GM10847 (cell line): ENCODE measurements around the gene CATSPERB.

Experiments used
- POLR2A ChIP-seq: IDR thresholded peaks from 2 replicates; pipeline ENCODE4 v1.6.1; 2011; ENCODE audit not compliant: insufficient read length; ENCODE audit errors: extremely low read depth

The CATSPERB gene

DNA sequence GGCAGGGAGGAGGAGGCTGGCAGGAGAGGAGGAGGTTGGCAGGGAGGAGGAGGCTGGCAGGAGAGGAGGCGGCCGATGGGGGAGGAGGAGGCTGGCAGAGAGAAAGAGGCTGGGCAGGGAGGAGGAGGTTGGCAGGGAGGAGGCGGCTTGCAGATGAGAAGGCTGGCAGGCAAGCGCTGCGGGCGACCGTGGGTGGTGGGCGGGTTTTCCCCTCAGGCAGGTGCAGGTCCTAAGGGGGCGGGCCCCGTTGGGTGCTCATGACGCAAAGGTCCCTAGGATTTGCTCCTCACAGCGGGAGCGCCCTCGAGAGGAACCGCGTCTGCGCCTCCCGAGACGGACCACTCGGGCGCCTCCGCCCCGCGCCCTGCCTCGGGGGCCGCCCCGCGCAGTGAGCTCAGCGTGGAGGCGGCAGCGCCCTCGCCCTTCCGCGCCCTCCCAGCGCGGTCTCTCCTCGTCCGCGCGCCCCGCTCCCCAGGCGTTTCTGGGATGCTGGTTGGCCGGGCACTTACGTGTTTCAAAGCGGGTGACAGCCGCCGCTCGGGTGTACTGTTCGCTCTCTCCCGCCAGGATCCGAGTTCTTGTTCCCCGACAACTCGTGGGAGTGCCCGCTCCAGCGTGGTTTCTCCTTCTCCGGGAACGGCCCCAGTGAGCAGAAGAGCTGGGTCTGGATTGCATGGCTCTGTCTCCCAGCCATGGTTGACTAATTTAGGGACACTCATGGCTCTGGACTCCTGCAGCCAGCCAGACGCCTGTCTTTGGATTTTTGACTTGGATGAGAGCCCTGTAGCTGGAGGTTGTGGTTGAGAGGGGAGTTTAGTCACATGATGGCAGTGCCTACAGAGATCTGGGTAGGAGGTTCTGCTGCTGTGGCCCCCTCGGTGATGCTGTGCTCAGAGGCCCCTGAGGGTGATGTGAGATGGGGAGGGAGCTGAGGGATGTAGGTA lies 157.7 kb downstream of the CATSPERB start:
- TF ChIP-seq POLR2A, result no peak

DNA sequence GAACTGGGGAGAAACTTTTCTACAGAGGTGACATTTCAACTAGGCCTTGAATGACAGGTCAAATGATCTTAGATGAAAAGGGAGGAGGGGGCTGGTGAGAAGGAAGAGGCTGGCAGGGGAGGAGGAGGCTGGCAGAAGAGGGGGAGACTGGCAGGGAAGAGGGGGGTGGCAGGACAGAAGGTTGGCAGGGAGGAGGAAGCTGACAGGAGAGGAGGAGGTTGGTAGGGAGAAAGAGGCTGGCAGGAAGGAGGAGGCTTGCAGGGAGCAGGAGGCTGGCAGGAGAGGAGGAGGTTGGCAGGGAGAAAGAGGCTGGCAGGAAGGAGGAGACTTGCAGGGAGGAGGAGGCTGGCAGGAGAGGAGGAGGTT lies 158.4 kb downstream of the CATSPERB start:
- TF ChIP-seq POLR2A, result no peak

DNA sequence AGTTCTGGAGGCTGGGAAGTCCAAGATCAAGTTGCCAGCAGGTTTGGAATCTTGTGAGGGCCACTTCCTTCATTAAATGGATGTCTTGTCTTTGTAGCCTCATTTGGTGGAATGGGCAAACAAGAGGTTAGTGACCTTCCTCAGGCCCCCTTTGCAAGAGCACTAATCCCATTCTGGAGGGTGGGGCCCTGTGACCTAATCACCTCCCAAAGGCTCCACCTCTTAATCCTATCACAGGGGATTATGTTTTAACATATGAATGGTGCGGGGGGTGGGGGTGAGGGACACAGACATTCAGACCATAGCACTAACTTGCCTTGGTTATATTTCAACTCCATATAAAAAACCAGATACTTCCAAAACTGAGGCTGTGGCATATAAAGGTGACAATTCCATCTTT lies 161.9 kb downstream of the CATSPERB start:
- no peak for TF ChIP-seq POLR2A

DNA sequence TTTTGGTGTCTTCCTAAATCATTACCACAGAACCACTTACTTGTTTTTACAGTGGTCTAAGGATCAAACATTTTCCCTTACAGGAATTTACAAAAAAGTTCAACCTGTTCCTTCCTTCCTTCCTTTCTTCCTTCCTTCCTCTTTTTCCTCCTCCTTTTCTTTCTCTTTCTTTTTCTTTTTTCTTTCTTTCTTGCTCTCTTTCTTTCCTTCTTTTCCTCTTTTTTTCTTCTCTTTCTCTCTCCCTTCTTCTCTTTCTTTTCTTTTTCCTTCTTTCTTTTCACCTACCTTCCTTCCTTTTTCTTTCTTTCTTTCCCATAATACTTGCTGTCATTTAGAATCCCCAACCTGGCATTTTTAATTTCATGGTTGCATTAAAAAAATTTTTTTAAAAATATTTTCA lies 162.6 kb downstream of the CATSPERB start:
- TF ChIP-seq POLR2A, result no peak

DNA sequence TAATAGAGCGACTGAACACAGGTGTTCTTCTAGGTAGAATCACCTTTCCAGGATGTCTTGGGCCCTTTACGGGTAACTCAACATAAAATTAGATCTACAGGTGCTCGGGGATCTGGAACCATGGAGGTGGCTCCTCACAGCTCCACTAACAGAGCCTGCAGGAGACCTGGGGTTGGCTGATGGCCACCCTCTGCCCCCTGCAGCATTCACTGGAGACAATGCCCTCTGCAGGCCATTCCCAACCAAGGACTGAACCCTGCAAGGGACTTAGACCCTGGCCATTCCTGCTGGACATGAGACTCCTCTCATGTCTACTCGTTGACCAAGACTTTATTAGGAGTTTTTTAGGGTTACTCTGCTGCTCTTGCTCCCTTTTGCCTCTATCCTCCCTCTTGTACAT lies 163.3 kb downstream of the CATSPERB start:
- TF ChIP-seq POLR2A, result no peak

DNA sequence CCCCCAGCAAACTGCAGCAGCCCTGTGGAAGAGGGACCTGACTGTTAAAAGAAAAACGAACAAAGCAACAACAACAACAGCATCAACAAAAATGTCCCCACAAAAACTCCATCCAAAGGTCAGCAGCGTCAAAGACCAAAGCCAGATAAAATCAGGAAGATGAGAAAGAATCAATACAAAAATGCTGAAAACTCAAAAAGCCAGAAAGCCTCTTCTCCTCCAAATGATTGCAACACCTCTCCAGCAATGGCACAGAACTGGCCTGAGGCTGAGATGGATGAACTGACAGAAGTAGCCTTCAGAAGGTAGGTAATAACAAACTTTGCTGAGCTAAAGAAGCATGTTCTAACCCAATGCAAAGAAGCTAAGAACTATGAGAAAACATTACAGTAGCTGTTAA lies 176.4 kb downstream of the CATSPERB start:
- no peak for TF ChIP-seq POLR2A

DNA sequence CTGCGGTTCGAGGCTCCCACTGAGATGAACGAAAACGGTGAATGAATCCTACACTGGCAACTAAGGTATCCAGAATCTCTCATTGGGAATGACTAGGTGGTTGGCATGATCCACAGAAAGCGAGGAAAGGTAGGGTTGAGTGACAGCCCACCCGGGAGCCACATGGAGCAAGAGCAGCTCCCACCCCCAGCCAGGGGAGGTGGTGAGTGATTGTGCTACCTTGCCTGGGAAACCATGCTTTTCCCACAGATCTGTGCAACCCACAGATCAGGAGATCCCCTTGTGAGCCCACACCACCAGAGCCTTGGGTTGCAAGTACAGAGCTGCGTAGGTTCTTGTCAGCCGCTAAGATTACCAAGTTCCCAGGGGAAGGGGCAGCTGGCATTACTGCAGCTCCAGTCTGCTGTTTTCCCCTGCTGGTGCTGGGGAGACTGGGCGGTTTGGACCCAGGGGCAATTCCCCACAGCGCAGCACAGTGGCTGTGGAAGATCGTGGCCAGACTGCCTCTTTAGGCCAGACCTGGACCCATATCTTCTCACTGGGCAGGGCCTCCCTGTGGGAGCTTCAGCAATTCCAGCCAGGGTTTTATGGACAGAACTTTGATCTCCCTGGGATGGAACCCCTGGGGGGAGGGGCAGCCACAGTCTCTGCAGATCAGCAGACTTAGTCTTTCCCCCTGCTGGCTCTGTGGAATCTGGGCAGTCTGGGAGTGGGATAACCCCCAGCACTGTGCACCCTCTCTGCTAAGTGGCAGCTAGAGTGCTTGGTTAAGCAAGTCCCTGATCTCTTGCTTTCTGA lies 177.2 kb downstream of the CATSPERB start:
- TF ChIP-seq POLR2A, result no peak

DNA sequence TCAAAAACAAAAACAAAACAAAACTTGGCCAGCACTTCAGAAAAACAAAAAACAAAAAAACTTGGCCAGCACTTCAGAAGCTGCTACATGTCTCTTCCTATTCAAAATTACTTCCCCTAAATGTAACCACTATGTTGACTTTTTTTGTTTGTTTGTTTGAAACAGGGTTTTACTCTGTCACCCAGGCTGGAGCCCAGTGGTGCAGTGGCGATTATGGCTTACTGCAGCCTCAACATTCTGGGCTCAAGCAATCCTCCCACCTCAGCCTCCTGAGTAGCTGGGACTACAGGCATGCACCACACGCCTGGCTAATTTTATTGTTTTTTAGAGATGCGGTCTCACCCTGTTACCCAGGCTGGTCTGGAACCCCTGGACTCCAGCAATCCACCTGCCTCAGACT lies 183.8 kb downstream of the CATSPERB start:
- TF ChIP-seq POLR2A, result no peak

DNA sequence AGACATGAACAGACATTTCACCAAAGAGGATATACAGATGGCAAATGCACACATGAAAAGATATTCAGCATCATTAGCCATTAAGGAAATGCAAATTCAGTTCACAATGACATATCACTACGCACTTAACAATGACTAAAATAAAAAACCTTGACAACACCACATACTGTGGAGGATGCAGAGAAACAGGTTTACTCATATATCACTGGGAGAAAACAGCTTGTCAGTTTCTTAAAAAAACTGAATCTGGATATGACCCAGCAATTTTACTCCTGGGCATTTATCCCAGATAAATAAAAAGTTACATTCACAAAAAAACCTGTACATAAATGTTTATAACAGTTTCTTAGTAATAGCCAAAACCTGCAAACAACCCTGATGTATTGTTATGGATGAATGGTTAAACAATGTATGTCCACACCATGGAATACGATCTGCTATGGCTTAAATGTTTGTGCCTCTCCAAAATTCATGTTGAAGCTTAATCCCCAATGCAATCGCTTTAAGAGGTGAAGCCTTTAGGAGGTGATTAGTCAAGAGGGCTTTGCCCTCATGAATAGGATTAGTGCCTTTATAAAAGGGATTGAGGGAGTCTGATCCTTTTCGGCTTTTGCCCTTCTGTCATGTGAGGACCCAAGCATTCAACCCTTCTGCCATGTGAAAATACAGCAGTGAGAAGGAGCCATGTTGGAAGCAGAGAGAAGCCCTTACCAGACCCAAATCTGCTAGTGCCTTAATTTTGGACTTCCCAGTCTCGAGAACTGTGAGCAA lies 185.8 kb downstream of the CATSPERB start:
- no peak for TF ChIP-seq POLR2A

DNA sequence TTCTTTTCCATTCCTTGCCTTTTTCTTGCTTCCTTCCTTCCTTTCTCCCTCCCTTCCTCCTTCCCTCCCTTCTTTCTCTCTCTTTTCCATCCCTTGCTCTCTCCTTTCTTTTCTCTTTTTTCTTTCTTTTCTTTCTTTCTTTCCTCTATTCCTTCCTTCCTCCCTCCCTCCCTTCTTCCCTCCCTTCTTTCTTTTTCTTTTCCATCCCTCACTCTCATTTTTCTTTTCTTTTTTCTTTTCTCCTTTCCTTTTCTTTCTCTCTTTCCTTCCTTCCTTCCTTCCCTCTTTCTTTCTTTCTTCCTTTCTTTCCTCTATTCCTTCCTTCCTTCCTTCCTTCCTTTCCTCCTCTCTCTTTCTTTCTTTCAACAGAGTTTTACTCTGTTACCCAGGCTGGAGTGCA lies 186.7 kb downstream of the CATSPERB start:
- TF ChIP-seq POLR2A, result no peak

DNA sequence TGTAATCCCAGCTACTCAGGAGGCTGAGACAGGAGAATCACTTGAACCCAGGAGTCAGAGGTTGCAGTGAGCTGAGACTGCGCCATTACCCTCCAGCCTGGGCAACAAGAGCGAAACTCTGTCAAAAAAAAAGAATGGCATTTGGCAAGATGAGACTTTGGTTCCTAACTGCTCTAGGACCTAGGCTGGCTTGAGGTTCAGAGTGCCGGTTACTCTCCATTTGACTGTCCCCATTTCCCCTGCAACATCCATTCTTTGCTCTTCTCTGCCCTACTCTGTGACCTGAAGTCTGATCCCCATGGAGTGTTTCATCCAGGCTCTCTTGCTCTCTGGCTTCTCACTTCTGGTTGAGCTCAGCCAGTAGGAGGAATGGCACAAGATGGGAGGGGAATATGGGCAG lies 195.6 kb downstream of the CATSPERB start:
- no peak for TF ChIP-seq POLR2A

DNA sequence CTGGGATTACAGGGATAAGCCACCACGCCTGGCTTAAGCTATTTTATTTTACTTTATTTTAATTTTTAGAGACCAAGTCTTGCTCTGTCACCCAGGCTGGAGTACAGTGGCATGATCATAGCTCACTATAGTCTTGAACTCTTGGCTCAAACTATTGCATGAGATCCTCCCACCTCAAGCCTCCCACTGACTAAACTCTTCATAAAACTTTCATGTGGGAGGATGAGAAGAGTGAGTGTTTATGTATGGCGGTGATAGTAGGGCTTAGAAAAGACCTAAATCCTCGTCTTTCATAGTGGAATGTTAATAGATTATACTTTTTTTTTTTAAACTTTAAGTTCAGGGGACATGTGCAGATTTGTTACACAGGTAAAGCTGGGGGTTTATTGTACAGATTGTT lies 198.3 kb downstream of the CATSPERB start:
- TF ChIP-seq POLR2A, result no peak
